Right ventricle myocardium superior (tissue), 1 donor: ENCODE results near the gene CGREF1. TPM values are rescaled to one million over a fixed set of nuclear protein-coding genes. Genes with fewer than 3 reads are reported as not detected.

Source experiments
- ATAC-seq: fragments of 200-7000 bp; cut with Tn5 transposase; one replicate; pipeline ENCODE4 v1.9.1; 2020; ENCODE audit warnings: mild to moderate bottlenecking; ENCODE audit not compliant: poor library complexity
- DNase-seq: peaks from one replicate; pipeline ENCODE4 v3.0.0-alpha.2; 2020
- intact Hi-C: fragments of 100-400 bp; cut with DNase I; formaldehyde crosslinking; loops from one replicate; pipeline ENCODE4 v1.11.2; 2022
- long read RNA-seq: library from polyadenylated mRNA; unstranded; transcript quantifications from one replicate; pipeline ENCODE4 v2.0.0, GENCODE V29; 2021
- total RNA-seq: library from RNA; stranded (reverse); fragmentation: NEBNext Ultra II Directional; extraction: Animal tissue kit (Norgen Biotek cat#: 25700); gene quantifications from one replicate; pipeline ENCODE4 v1.2.1, GENCODE V29; 2021
- donor health status: DM: no; HTN: yes; CAD: no; lungs with severe emphysema.

The CGREF1 gene, protein sequence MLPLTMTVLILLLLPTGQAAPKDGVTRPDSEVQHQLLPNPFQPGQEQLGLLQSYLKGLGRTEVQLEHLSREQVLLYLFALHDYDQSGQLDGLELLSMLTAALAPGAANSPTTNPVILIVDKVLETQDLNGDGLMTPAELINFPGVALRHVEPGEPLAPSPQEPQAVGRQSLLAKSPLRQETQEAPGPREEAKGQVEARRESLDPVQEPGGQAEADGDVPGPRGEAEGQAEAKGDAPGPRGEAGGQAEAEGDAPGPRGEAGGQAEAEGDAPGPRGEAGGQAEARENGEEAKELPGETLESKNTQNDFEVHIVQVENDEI
- 1.4 TPM for total RNA-seq
- long read RNA-seq: 0 reads

DNA sequence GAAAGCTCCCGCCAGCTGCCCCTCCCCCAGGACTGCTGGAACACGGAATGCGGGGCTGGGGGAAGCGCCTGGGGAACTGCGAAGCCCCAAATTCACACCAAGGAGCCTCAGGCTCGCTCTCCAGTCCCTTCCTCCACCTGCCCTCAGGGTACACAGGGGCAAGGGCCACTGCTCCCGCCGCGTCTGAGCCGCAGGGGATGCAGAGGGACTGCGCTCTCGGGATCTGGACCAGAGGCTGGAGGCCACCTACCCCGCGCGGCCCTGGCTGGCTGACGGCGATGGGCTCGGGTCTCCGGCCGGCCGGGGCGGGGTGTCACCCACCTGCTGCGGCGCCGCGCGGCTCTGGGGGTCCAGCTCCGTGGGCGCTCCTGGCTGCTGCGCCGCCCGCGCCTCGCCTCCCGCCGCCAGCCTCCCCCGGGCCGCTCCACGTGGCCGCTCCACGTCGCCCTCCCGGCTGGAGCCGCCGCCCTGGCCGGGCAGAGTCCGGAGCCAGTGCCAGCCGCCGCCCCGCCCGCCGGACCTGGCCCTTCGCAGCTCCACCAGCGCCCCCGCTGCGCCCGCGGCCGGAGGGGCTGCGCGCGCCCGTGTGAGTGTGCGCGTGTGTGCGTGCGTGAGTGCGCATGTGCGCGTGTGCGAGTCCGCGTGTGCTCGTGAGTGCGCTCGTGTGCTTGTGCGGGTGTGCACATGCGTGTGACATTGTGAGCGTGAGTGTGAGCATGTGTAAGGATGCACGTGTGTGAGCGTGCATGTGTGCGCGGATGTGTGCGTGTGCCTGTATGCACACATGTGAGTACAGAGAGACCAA lies at the start of gene CGREF1:
TSS of gene CGREF1 (minus strand) at position 604 of the 805 bp plus-strand sequence. CDS start 14,762 bp downstream, outside the sequence.
- intact Hi-C loops: no loop called here
- no peak for ATAC-seq

DNA sequence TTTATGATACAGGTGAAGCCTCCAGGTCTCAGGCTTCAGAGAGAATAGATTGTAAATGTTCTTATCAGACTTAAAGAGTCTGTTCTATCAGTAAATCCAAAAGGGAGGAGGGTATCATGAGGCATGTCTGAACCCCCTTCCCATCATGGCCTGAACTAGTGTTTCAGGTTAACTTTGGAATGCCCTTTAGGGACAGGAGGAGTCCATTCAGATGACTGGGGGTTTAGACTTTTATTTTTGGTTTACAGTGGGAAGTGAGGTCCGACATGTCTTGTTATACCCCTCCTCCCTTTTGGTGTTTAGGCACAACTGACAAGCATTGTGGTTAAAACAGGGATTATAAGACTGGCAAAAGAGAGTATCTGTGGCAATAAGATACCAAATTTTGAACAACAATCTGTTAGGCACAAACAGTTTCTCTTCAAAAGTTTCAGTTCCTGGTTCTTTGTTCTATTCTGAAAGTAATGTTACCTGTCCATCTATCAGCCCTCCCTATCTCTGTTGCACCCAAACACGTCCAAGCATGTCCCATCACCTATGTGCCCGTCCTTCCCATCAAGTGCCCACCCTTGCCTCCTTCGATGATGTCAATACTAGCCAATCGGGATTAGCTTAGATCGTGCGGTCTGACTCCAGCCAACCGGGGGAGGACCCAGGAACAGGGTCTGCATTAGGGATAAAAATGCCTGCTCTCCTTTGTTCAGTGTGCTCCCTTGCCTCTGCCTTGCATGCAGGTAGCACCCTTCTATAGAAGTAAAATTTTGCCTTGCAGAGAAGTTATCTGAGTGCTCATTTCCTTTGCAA lies 46.2 kb upstream of the CGREF1 start:
- intact Hi-C loops: no loop called here
- DNase-seq (no peak), ATAC-seq (no peak)

More for the DNA sequence above, at the start of gene CGREF1:
- no peak for DNase-seq

DNA sequence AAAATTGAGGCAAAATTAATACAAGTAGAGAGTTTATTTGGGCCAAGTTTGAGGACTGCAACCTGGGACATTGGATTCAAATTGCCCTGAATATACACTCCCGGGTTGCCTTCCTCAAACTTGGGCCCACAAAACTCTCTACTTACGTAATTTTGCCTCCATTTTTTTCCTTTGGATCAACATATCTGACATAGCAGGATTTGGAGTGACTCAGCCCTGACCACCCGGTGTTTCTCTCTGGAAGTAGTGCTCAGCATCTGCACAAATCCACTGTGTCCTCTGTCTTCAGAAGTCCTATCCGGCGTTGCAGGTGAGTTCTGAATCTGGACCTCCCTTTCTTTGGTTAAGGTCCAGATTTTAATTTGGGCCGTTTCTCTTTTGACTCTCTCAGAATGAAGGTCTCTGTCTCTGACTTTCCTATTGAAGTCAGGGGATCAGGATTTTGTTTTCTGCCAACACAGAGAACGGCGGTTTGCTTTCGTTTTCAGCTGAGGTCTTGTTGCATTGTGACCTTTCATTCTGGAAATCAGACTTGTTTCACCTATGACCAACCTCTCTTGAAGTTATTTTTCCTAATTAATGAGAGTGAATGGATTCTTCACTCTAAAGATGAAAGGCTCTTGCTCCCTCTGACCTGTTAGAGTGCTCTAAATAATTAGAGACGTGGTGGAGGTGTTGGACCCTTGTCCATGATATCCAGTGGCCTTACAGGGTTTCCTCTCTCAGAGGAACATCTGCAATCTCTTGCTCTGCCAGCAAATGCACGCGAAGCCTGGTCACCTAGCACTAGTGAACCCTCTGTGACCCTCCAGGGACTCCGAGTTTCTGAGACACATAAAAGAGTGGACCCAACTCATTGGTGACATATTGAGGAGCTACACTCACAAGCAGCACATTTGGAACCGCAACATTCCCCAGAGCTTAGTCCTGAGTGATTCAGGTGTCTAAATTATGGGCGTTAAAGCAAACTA lies 43.5 kb upstream of the CGREF1 start:
- intact Hi-C loops: no loop called here
- DNase-seq (no peak), ATAC-seq (no peak)

DNA sequence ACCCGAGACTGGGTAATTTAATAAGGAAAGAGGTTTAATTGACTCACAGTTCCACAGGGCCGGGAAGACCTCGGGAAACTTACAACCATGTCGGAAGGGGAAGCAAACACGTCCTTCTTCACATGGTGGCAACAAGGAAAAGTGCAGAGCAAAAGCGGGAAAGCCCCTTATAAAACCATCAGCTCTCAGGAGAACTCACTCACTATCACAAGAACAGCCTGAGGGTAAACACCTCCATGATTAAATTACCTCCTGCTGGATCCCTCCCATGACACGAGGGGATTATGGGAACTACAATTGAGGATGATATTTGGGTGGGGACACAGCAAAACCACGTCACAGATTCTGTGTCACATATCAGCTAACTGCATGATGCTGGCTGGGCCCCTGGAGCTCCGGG lies 41.3 kb upstream of the CGREF1 start:
- DNase-seq (no peak), ATAC-seq (no peak)
- intact Hi-C loops: no loop called here

DNA sequence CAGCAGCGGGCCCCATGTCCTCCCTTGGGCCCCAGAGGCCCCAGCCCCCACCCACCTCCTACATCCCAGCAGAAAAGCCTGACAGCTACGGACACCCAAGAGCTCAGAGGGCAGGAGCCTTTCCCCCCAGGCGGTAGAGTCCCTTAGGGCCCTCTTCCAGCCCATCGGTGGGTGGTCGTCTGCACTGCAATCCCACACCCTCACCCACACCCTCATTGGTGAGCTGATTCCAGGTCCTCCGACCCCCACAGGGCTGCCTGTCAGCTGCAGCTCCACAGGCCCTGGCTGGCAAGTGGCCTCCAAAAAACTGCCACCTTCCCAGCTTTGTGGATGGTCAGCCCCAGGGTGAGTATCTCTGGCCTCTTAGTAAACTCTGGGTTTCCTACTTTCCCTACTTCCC lies 40.3 kb upstream of the CGREF1 start:
- ATAC-seq: no peak
- intact Hi-C loops: no loop called here
- no peak for DNase-seq

DNA sequence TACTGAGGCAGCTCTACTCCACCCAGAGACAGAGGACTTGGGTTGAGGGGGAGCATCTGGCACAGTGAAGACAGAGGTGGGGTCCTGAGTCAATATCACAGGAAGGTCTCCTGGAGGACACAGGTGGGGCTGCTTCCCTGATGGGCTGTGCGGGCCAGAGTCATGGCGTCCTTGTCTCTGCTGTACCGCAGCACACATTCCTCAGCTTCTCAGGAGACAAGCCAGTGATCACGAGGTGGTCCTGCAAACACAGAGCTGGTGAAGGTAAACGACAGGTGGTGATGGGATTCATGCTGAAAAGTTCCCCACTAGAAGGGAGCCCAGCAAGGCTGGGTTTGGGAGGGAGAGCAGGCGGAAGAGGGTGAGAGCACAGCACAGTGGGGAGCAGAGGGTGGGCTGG lies 39.5 kb upstream of the CGREF1 start:
- intact Hi-C loops: no loop called here
- ATAC-seq: no peak
- DNase-seq: no peak

DNA sequence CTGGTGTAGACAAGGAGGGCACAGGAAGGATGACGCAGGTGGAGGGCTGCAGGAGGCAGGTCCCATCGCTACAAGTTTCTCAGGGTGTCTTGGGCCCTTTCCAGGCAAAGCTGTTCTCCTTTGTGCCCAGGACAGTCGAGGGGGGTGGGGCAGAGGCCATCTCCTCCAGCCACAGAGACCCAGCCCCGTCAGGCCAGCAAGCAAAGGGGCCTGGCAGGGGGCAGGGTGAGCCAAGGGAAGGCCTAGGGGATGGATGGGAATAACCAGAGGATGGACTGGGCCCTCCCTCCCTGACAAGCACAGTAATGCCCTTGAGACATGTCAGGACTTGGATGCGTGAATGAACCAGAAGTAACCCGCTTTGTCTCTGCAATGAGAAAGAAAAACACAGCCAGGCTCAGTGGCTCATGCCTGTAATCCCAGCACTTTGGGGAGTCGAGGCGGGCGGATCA lies 36.2 kb upstream of the CGREF1 start:
- ATAC-seq: no peak
- DNase-seq: no peak
- intact Hi-C loops: no loop called here

DNA sequence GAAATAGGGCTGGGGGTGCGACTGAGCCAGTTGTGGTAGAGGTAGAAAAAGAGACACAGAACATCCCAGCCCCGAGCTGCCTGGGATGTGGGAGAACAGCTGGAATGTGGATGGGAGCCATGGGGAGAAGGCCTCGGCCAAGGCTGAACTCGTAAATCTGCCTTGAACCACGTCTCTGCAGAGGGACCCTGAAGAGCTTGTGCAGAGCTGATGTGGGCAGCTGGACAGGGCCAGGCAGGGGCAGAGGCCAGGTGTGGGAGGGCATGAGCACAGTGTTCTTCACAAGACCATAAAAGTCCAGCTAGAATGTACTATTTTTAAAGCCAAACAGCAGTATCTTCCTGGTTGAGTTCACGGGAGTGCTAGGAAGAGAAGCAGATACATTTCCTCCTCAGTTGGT lies 35.6 kb upstream of the CGREF1 start:
- ATAC-seq (no peak), DNase-seq (no peak)
- intact Hi-C loops: no loop called here

DNA sequence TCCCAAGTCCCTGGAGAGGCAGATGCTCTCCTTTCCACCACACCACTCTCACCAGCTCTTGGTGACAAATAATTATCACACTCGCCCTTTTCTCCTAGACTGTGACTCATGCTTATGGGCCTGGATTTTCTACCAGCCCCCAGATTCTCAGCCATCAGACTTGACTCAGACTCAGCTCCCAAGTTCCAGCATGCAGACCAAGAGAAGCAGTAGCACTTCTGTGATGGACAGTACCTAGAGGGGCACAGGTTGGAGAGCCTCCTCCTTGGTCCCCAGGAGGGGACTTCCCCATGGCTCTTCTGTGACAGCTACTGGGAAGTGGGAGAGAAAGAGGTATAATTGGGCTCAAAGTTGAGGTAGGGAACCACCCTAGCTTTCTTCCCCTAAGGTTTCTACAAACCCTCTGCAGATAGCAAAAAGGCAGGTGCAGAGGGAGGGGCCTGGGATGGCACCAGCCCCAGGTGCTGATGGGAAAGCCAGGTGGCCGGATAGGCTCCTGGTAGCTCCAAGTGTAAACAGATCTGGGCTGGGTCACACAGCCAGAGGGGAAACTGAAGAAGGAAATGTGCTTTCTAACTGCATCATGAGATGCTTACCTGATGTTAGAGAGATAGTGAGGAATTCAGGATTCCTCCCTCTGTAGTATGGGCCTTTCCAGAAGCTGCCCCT lies 34.0 kb upstream of the CGREF1 start:
- ATAC-seq (no peak), DNase-seq (no peak)
- intact Hi-C loops: no loop called here

DNA sequence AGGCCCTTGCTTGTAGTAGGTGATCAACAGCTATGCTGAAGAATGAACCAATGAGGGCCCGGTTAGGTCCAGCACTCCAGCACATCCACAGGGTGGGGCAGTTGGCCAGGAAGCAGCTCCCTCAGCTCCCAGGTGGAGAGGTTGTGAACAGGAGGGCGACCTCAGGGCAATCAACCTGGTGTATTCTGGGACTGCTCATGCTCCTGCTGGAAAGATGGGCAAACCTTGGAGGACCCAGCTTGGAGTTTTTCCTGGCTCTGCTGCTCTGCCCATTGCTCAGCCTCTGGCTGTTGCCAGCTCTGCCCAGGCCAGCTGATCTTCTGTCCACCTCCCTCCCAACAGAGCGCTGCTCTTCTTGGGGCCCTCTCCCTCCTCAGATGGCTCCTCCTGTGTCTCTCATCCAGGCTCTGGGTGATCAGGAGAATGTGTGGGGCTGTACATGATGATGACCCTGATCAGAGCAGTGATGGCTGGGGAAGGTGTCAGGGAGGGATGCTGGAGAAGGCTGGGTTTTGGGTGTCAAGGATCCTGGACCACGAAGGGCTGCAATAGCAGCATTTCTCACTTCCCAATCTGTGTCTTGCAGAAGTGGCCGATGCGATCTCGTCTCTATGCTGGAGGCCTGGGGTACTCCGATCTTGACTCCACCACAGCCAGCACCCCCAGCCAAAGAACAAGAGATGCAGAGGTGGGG lies 33.3 kb upstream of the CGREF1 start:
- intact Hi-C loops: no loop called here
- ATAC-seq (no peak), DNase-seq (no peak)

DNA sequence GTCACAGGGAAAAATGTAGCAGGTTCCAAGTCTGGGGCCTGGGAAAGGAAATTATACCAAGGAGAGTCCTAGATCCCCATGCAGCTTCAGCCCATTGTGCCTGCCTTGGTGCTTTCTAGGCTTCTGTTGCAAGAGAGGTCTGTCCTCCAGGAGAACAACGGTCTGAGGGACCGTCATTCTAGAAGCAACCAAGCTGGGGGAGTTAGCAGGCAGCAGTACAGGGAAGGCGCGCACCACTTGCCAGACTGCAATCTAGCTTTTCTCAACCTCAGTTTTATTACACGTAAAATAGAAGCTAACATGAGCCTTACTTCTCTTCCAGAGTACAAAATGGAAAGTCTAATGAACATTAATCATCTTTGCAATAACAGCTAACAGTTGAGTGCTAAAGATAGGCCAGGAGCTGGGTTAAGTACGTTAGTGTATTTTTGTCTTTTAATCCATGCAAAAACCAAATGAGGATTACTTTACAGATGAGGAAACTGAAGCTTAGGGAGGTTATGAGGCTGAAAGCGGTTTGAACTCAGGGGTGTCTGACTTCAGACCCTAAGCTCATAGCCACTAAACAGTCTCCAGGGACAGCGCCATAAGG lies 31.8 kb upstream of the CGREF1 start:
- intact Hi-C loops: no loop called here
- DNase-seq: no peak
- no peak for ATAC-seq

DNA sequence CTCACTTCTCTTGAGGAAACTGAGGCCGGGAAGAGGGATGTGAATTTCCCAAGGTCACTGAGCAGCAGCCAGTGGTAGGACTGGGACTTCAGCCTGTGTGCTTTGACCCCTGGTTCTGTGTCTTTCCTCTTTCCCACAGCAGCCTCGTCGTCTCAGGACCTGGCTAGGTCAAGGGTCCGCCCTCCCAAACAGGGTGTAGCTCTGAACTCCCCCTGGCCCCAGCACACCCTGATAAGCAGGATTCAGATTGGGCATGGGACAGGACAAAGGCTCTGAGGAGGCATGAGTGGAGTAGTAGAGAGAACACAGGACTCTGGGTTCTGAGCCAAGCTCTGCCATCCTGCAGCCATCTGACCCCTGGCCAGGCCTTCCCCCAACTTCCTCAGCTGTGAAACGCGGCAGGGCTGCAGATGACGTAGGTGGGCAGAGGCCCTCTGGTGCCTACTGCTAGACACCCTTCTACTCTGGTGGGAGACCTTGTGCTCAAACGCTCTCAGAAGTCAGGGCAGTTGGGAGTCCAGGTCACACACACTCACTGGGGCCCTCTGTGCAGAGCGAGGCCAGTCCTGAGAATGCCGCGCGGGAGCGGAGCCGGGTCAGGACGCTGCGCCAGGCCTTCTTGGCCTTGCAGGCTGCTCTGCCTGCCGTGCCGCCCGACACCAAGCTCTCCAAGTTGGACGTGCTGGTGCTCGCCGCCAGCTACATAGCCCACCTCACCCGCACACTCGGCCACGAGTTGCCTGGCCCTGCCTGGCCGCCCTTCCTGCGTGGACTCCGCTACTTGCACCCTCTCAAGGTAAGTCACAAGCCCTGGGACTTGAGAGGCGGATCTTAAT lies 30.9 kb upstream of the CGREF1 start:
- intact Hi-C loops: no loop called here
- DNase-seq (no peak), ATAC-seq (no peak)

DNA sequence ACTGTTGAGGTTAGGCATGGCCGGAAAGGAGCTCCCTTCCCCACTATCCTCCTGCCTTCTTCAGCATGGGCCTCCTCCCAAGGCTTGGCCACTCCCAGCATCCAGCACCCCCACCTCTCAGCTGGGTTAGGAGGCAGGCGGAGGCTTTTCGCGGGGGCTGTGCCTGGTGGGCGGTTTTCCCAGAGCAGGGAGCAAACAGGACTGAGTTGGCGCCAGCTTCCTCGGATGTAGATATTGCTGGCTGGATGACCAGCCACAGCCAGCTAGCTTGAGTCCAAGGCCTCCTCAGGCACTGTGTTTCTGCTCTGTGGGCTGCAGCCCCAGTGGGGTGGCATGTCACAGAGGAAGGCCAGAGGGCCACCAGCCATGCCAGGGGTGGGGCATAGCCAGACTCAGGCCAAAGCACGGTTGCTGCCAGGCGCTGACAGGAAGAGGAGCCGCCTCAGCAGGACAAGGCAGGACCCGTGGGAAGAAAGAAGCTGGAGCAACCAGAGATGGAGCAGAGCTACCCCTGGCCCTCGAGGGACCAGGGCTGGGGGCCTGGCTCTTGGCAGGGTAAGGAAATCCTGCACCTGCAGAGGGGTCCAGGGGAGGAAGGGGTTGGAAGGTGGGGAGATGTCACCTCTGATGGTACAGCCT lies 30.0 kb upstream of the CGREF1 start, which contains the start of gene TCF23:
TSS of gene TCF23 (plus strand) at position 204 of the 639 bp plus-strand sequence. CDS start at position 334, 130 bp downstream.
- intact Hi-C loops: no loop called here
- ATAC-seq: no peak
- no peak for DNase-seq

DNA sequence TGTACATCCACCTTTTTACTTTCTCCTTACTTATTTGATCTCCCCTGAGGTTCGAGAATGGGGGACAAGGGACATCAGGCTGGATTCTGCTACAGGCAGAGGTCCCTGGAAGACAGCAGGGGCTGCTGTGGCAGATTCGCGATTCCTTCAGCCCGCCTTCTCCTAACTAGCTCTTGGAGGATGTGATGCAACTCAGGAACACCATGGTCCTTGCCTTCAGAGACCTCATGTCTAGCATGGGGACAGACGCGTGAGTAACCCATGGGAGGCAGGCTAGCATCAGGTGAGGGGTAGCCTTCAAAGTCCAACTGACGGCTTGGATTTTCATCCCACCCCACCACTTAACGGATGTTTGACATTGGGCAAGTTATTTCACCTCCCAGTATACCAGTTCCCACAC lies 29.0 kb upstream of the CGREF1 start:
- ATAC-seq (no peak), DNase-seq (no peak)
- intact Hi-C loops: no loop called here

DNA sequence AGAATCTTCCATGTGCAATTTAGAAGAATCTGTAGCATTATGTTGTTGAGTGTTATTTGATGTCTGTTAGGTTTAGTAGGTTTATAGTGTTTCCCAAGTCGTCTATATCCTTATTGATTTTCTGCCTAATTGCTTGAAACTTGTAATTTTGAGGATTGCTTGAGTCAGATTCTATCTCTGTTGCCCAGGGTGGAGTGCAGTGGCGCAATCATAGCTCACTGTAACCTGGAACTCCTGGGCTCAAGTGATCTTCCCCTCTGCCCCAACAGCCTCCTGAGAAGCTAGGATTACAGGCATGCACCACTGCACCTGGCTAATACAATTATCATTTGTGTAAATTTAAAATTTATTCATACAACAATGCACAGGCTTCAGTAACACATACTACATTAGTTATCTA lies 26.8 kb upstream of the CGREF1 start:
- ATAC-seq: no peak
- intact Hi-C loops: no loop called here
- DNase-seq: no peak
